GM06990 (cell line): ENCODE data around the gene RAB31.

Experiments
- DNase-seq: peaks from one replicate; pipeline ENCODE4 v3.0.0-alpha.2; 2011; ENCODE audit not compliant: insufficient read length; ENCODE audit errors: extremely low read depth
- H3K27me3 ChIP-seq: replicated peaks from 2 replicates; pipeline ENCODE4 v1.6.0; 2011; ENCODE audit warnings: low read length; ENCODE audit not compliant: control insufficient read depth, insufficient read depth
- H3K36me3 ChIP-seq: 2 replicates; pipeline ENCODE4 v1.5.1; 2011; ENCODE audit warnings: low read length; ENCODE audit not compliant: control insufficient read depth, insufficient read depth
- H3K4me3 ChIP-seq: replicated peaks from 2 replicates; pipeline ENCODE4 v1.5.1; 2011; ENCODE audit warnings: low read depth, mild to moderate bottlenecking, control low read depth, low read length
- CTCF ChIP-seq: IDR thresholded peaks from 2 replicates; pipeline ENCODE4 v1.5.1; 2011; ENCODE audit warnings: low read length, control low read depth, mild to moderate bottlenecking, inconsistent platforms; ENCODE audit not compliant: insufficient read depth, poor library complexity, severe bottlenecking

RAB31 gene

GRCh38 chr18:9716780-9717563 lies 8.9 kb downstream of the RAB31 start:
- H3K36me3 ChIP-seq: no peaks in the 10 kb centered on the region
- no peaks in the 10 kb centered on the region for H3K27me3 ChIP-seq
- TF ChIP-seq CTCF: no peak
- no peak for DNase-seq
- no peak overlapping the region; the same call in 1 of the 2 replicates for H3K4me3 ChIP-seq

DNA sequence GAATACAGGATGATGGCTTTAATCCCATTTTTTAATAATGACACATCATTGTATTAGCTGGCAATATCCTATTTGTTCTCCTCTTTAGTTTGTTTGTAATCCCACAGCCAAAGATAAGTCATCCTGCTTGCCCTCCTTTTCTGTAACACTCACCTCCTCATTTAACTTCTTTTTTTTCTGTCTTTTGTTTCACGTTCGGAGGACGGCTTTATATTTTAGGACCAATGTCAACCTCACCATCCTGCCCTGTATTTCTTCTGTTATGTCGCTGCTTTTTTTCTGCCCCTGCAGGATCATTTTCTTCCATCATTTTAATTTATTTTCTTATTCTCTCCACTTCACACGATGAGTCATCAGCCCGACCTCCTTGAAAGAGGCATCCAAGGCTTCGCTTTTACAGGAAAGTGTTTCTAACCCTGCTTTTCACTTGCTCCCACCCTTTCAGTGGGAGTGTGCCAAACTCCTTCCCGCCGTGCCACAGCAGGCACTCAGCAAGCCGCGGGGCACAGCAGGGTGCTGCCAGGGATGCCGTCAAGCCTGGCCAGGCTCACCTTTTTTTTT lies 11.4 kb downstream of the RAB31 start:
- H3K4me3 ChIP-seq: no peak overlapping the region
- TF ChIP-seq CTCF: no peak
- no peaks in the 10 kb centered on the region for H3K27me3 ChIP-seq
- peaks cover 2% of the 10 kb centered on the region; the same call in 1 of the 2 replicates for H3K36me3 ChIP-seq
- DNase-seq: no peak

- H3K27me3 ChIP-seq: no peaks in the 10 kb centered on the region
- TF ChIP-seq CTCF: no peak
- no peak for DNase-seq
- H3K4me3 ChIP-seq: no peak overlapping the region
- H3K36me3 ChIP-seq: peaks cover 2% of the 10 kb centered on the region; the same call in 1 of the 2 replicates
Measured at GRCh38 chr18:9720327-9720726, 12.2 kb downstream of the RAB31 start.

GRCh38 chr18:9721893-9722550 lies 13.9 kb downstream of the RAB31 start:
- no peak for DNase-seq
- Histone ChIP-seq H3K36me3 (peaks cover 2% of the 10 kb centered on the region; the same call in 1 of the 2 replicates), H3K27me3 (no peaks in the 10 kb centered on the region), H3K4me3 (no peak overlapping the region)
- no peak for TF ChIP-seq CTCF

DNA sequence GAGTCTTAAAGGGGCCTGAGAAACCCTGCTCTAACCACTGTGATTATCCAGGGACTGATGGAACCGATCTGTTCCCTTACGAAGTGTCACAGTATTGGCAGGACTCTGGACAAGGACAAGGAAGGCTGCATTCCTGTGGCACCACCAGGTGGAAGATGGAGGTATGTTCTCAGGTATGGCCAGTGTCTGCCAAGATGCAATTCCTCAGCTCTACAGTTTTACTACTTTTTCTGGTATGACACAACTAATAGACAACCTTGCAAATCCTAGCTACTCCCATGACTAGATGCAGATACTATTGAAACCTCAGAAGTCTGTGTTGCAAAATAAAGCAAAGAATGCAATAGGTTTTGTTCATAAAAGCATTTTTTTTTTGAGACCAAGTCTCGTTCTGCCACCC lies 14.6 kb downstream of the RAB31 start:
- DNase-seq: no peak
- TF ChIP-seq CTCF: no peak
- Histone ChIP-seq H3K4me3 (no peak overlapping the region), H3K36me3 (peaks cover 2% of the 10 kb centered on the region; the same call in 1 of the 2 replicates), H3K27me3 (no peaks in the 10 kb centered on the region)
